HFFc6 (cell line): Measurements from ENCODE around the gene CFAP74. TPM values are rescaled to one million over a fixed set of nuclear protein-coding genes. Genes with fewer than 3 reads are reported as not detected.

Source experiments
- DNase-seq: peaks from one replicate; pipeline ENCODE4 v3.0.0-alpha.2; 2018
- H3K27ac Mint-ChIP-seq: 2 replicates; pipeline ENCODE4 v1.8.0; 2020; ENCODE audit warnings: mild to moderate bottlenecking, mixed read lengths
- H3K27me3 Mint-ChIP-seq: 2 replicates; pipeline ENCODE4 v1.8.0; 2021; ENCODE audit warnings: mild to moderate bottlenecking, moderate library complexity, mixed read lengths; ENCODE audit not compliant: insufficient read depth
- H3K36me3 Mint-ChIP-seq: 2 replicates; pipeline ENCODE4 v1.8.0; 2021; ENCODE audit warnings: low read depth, mixed read lengths
- H3K4me1 Mint-ChIP-seq: 2 replicates; pipeline ENCODE4 v1.8.0; 2020; ENCODE audit warnings: low read depth, mixed read lengths
- H3K4me3 Mint-ChIP-seq: 2 replicates; pipeline ENCODE4 v1.8.0; 2020; ENCODE audit warnings: mild to moderate bottlenecking, moderate library complexity, mixed read lengths
- H3K9me3 Mint-ChIP-seq: 2 replicates; pipeline ENCODE4 v1.8.0; 2020; ENCODE audit warnings: mild to moderate bottlenecking, mixed read lengths
- total RNA-seq, 6 experiments: library from RNA; stranded (reverse); fragmentation: NEBNext Ultra II Directional; extraction: Animal tissue kit (Norgen Biotek cat#: 25700); gene quantifications; 2 replicates in 1 of 6; 3 replicates in 5 of 6; pipeline ENCODE4 v1.2.3, GENCODE V29; 2021
- TF ChIP-seq, protein P1 (sequence below): fragments of 200-600 bp; sonication (generic); IDR thresholded peaks from 2 replicates; pipeline ENCODE4 v1.5.0; 2021; ENCODE audit warnings: antibody characterized with exemption, mild to moderate bottlenecking

The CFAP74 gene
- total RNA-seq, 6 experiments from 2014 or later: not detected

GRCh38 chr1:1989789-1990188, 13.8 kb downstream of the CFAP74 start:
- Mint-ChIP-seq H3K36me3 (no peaks in the 10 kb centered on the region), H3K4me3 (peak overlapping the region; percentile 25; the same call in 1 of the 2 replicates), H3K9me3 (no peaks in the 10 kb centered on the region), H3K27me3 (peaks cover 16% of the 10 kb centered on the region), H3K4me1 (peaks cover 8% of the 10 kb centered on the region), H3K27ac (no peak overlapping the region)
- no peak for DNase-seq
- TF ChIP-seq, protein P1, sequence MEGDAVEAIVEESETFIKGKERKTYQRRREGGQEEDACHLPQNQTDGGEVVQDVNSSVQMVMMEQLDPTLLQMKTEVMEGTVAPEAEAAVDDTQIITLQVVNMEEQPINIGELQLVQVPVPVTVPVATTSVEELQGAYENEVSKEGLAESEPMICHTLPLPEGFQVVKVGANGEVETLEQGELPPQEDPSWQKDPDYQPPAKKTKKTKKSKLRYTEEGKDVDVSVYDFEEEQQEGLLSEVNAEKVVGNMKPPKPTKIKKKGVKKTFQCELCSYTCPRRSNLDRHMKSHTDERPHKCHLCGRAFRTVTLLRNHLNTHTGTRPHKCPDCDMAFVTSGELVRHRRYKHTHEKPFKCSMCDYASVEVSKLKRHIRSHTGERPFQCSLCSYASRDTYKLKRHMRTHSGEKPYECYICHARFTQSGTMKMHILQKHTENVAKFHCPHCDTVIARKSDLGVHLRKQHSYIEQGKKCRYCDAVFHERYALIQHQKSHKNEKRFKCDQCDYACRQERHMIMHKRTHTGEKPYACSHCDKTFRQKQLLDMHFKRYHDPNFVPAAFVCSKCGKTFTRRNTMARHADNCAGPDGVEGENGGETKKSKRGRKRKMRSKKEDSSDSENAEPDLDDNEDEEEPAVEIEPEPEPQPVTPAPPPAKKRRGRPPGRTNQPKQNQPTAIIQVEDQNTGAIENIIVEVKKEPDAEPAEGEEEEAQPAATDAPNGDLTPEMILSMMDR: no peak

DNA sequence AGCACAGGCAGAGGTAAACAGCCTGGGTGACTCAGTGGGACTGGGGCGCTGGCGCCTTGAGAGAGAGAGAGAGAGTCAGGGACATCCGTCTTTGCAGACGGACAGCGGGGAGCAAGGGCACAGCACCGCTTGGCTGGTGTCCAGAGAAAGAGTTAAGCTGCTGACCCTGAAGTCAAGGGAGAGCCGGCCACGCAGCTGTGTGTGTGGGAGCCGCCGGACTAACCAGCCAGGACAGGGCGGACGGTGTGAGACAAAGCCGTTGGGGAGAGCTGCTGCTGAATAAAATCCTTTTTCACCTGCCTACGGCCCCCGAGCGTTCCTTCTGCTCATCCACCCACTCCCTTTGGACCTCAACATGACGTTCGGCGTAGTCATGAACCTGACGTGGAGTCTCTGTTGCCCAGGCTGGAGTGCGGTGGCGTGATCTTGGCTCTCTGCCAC, 14.5 kb downstream of the CFAP74 start:
- DNase-seq: no peak
- Mint-ChIP-seq H3K4me1 (peaks cover 8% of the 10 kb centered on the region), H3K36me3 (no peaks in the 10 kb centered on the region), H3K9me3 (no peaks in the 10 kb centered on the region), H3K27me3 (peaks cover 12% of the 10 kb centered on the region), H3K4me3 (no peak overlapping the region), H3K27ac (no peak overlapping the region)
- TF ChIP-seq, protein P1: no peak

GRCh38 chr1:1988061-1988945, 15.3 kb downstream of the CFAP74 start:
- Mint-ChIP-seq H3K27me3 (peaks cover 12% of the 10 kb centered on the region), H3K36me3 (no peaks in the 10 kb centered on the region), H3K4me1 (peaks cover 8% of the 10 kb centered on the region), H3K27ac (no peak overlapping the region), H3K9me3 (no peaks in the 10 kb centered on the region), H3K4me3 (no peak overlapping the region)
- no peak for DNase-seq
- TF ChIP-seq, protein P1: no peak

DNA sequence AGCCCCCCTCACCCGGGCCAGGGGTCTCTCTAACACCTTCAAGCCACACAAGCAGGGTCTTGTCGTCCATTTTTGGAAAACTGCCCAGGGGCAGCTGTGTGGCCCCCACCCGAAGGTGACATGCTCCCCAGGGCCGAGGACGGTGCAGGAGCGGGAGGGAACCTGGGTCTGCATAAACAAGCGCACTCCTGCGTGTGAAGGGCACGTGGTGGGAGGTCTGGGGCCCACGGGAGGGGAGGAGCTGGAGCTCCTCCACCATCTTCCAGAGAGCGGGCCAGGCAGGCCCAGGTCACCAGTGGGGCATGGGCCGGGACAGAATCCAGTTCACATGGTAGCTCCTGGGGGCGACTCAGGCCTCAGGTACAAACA, 16.5 kb downstream of the CFAP74 start:
- DNase-seq: no peak
- Mint-ChIP-seq H3K9me3 (peaks cover 4% of the 10 kb centered on the region; the same call in 1 of the 2 replicates), H3K4me3 (no peak overlapping the region), H3K36me3 (no peaks in the 10 kb centered on the region), H3K27ac (no peak overlapping the region), H3K27me3 (peaks cover 11% of the 10 kb centered on the region), H3K4me1 (peaks cover 8% of the 10 kb centered on the region)
- TF ChIP-seq, protein P1: no peak

DNA sequence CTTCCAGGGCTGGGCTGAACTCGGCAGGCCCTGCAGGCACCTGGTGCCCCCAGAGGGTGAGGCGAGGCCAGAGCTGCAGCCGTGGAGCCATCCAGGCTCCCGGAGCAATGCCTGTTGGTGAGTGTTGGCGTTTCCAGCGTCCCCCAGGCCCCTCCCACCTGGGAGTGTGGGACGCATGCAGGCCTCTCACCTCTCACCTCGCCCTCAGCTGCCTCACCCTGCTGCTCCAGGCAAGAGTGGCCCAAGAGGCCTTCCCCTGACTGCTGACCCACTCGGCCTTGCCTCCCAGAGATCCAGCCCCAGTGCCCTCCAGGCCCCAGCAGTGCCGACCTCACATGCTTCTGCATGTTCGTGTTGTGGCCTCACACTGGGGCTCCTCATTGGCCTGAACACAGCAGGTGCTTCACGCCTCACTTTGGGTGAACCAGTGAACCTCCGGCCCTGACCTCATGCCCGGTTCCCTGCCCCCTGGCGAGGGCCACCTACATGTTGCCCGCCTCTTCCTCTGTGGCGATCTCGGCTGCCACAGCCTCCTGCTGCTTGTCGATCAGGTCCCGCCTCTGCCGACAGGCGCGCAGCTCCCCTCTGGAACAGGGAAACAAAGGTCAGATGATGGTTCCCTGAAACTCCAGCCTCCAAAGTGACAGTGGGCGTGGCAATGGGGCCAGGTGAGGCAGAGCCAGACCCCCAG, 17.0 kb downstream of the CFAP74 start:
- Mint-ChIP-seq H3K27ac (no peak overlapping the region), H3K4me3 (no peak overlapping the region), H3K27me3 (peaks cover 11% of the 10 kb centered on the region), H3K36me3 (no peaks in the 10 kb centered on the region), H3K4me1 (peaks cover 8% of the 10 kb centered on the region), H3K9me3 (peaks cover 4% of the 10 kb centered on the region; the same call in 1 of the 2 replicates)
- no peak for DNase-seq
- TF ChIP-seq, protein P1: no peak
